GM06990 (cell line): ENCODE data around the gene MCHR2.

Experiments
- DNase-seq: peaks from one replicate; pipeline ENCODE4 v3.0.0-alpha.2; 2011; ENCODE audit not compliant: insufficient read length; ENCODE audit errors: extremely low read depth
- H3K27me3 ChIP-seq: replicated peaks from 2 replicates; pipeline ENCODE4 v1.6.0; 2011; ENCODE audit warnings: low read length; ENCODE audit not compliant: control insufficient read depth, insufficient read depth
- H3K36me3 ChIP-seq: 2 replicates; pipeline ENCODE4 v1.5.1; 2011; ENCODE audit warnings: low read length; ENCODE audit not compliant: control insufficient read depth, insufficient read depth
- H3K4me3 ChIP-seq: replicated peaks from 2 replicates; pipeline ENCODE4 v1.5.1; 2011; ENCODE audit warnings: low read depth, mild to moderate bottlenecking, control low read depth, low read length
- CTCF ChIP-seq: IDR thresholded peaks from 2 replicates; pipeline ENCODE4 v1.5.1; 2011; ENCODE audit warnings: low read length, control low read depth, mild to moderate bottlenecking, inconsistent platforms; ENCODE audit not compliant: insufficient read depth, poor library complexity, severe bottlenecking

The MCHR2 gene

GRCh38 chr6:99901596-99902384, 92.2 kb downstream of the MCHR2 start:
- no peak for DNase-seq
- TF ChIP-seq CTCF: no peak
- Histone ChIP-seq H3K27me3 (no peaks in the 10 kb centered on the region), H3K36me3 (no peaks in the 10 kb centered on the region), H3K4me3 (no peak overlapping the region)

GRCh38 chr6:99894815-99895214, 99.2 kb downstream of the MCHR2 start:
- Histone ChIP-seq H3K27me3 (no peaks in the 10 kb centered on the region), H3K4me3 (no peak overlapping the region), H3K36me3 (no peaks in the 10 kb centered on the region)
- no peak for TF ChIP-seq CTCF
- no peak for DNase-seq

- no peaks in the 10 kb centered on the region for H3K36me3 ChIP-seq
- no peak for TF ChIP-seq CTCF
Observed at GRCh38 chr6:99887066-99887465, 107.0 kb downstream of the MCHR2 start.

GRCh38 chr6:99885051-99885450, 109.0 kb downstream of the MCHR2 start:
- no peak for DNase-seq
- H3K36me3 ChIP-seq: no peaks in the 10 kb centered on the region
- no peak for TF ChIP-seq CTCF
- no peaks in the 10 kb centered on the region for H3K27me3 ChIP-seq
- H3K4me3 ChIP-seq: no peak overlapping the region

More at GRCh38 chr6:99887066-99887465, 107.0 kb downstream of the MCHR2 start:
- H3K27me3 ChIP-seq: no peaks in the 10 kb centered on the region
- no peak overlapping the region for H3K4me3 ChIP-seq
- DNase-seq: no peak

- Histone ChIP-seq H3K36me3 (no peaks in the 10 kb centered on the region), H3K4me3 (no peak overlapping the region), H3K27me3 (no peaks in the 10 kb centered on the region; the same call in 1 of the 2 replicates)
- no peak for TF ChIP-seq CTCF
- DNase-seq: no peak
Observed at GRCh38 chr6:99882128-99882702, 111.8 kb downstream of the MCHR2 start.
